HG03135 (cell line): ENCODE data around the gene OVOL3.
"Not testable (repeated sequence)": the region's sequence is repeated elsewhere in the genome, so short reads cannot be mapped to it uniquely, and the experiment has no call there.

Source experiments
- ATAC-seq: cut with Tn5 transposase; IDR thresholded peaks from one replicate; pipeline ENCODE4 v1.9.1; 2021; ENCODE audit warnings: mild to moderate bottlenecking, moderate library complexity; ENCODE audit not compliant: unreplicated experiment

OVOL3 gene

GRCh38 chr19:36125557-36125956 is 14.6 kb downstream of the OVOL3 start:
- no peak for ATAC-seq

DNA sequence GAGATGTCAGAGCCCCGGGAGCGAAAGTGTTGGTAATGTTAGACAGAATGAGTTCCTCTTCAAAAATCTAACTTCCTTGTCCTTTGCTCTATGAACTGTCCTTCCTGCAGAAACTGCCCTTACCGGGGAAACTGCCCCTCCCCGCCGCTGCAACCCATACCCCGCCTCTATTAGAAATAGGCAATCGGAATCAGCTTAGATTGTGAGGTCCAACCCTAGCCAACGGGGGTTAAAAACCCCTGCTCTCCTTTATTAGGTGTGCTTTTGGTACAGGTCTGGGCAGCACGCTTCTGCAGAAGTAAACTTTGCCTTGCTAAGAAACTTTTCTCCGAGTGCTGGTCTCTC is 17.4 kb downstream of the OVOL3 start:
- ATAC-seq = no peak

DNA sequence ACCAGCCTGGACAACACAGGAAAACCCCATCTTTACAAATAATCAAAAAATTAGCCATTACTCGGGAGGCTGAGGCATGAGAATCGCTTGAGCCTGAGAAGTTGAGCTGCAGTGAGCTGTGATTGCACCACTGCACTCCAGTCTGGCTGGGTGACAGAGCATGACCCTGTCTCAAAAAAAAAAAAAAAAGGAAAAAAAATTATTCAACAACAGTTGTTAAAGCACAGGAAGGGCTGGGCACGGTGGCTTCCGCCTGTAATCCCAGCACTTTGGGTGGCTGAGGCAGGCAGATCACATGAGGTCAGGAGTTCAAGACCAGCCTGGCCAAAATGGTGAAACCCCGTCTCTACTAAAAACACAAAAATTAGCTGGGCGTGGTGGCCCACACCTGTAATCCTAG is 20.3 kb downstream of the OVOL3 start:
- ATAC-seq = not testable (repeated sequence)

DNA sequence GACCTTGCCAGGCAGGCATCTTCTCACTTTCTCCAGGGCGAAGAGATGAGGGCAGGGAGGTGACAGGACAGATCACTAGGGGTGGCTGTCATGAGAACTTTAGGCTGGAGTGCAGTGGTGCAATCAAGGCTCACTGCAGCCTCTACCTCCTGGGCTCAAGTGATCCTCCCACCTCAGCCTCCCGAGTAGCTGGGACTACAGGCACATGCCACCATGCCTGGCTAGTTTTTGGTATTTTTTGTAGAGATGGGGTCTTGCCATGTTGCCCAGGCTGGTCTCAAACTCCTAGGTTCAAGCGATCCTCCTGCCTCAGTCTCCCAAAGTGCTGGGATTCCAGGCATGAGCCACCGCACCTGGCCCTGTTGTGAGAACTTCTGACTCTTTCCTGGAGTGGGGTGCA is 23.9 kb downstream of the OVOL3 start:
- not testable (repeated sequence) for ATAC-seq

DNA sequence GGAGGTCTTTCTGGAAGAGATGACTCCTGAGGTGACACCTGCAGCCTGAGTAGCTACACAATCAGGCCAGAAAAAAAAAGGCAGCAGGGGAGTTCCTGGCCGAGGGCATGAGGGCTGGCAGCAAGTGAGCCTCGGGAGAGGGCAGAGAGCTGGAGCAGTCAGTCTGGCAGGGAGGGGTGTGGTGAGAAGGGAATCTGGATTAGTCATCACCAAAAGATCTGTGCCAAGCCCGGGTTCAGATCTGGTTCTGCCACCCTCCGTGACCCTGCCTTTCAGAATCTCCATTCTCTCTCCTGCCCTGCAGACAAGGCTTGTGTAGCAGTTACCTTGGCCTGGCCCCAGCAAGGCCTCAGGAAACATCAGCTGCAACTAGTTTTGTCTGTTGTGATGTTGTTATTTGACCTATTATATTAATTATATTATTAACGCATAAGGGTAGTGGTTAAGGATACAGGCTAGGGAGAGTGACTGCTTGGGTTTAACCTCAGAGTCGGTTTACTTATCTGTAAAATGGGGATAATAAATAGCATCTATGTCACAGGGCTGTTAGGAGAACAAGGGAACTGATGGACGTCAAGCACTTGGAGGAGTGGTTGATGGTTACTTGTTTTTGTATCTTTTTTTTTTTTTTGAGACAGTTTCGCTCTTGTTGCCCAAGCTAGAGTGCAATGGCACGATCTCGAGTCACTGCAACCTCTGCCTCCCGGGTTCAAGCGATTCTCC is 26.2 kb downstream of the OVOL3 start:
- ATAC-seq = no peak

- ATAC-seq = no peak
These were observed 28.2 kb downstream of the OVOL3 start for GRCh38 chr19:36139120-36139472.

- ATAC-seq = peak; percentile 71
These were observed 28.7 kb downstream of the OVOL3 start, which contains the start of gene CAPNS1 for GRCh38 chr19:36139473-36140303. Gene CAPNS1, plus strand, starts transcription at chr19:36140066. Its CDS starts 946 bp downstream, at chr19:36141012.

DNA sequence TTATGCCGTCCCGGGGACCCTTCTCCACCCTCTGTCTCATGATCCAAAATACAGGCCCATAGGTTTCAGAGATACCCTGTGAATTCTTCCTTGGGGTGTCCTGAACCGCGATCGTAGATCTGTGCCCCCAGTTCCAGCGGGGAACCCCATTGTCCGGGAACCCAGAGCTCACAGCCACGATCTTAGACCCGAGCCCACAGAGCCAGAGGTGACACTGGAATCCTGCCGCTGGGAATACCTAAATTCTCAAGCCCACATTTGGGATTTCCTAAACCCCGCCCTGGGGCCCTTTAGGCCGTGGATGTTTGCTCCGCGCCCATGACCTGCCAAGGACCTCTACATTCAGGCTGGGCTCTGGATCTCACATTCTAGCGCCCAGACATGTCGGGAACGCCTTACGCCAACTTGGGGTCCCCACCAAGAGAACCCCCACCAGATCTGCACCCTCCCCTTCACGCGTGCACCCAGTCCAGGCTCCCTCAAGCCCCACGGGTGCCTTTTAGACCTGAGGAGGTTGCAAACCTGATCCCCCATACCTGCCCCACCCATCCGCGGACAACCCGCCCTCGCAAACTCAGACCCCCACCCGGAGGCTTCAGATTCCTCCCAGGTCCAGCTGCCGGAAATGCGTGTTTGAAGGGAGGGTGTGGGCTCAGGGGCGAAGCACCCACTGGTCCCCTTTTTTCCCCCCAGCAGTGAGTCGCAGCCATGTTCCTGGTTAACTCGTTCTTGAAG is 29.5 kb downstream of the OVOL3 start:
- peak; percentile 9 for ATAC-seq

- ATAC-seq = peak; percentile 43
These were observed 30.3 kb downstream of the OVOL3 start for GRCh38 chr19:36141039-36141927.

DNA sequence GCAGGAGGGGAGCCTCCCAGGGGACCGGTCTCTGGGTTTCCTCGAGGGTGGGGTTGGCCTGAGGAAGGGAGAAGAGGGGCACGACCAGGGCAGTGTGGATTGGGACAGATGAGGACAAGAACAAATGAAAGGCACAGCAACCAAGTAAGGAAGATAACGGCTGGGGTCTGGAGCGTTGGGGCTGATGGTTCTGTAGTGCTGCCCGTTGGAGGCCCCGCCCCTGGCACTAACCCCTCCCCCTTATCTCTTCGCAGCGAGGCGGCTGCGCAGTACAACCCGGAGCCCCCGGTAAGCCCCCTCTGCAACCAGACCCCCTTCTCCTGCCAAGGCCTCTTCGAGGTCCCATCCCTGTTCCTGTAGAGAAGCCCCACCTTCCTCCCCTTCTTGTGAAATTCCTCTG is 31.1 kb downstream of the OVOL3 start:
- no peak for ATAC-seq

DNA sequence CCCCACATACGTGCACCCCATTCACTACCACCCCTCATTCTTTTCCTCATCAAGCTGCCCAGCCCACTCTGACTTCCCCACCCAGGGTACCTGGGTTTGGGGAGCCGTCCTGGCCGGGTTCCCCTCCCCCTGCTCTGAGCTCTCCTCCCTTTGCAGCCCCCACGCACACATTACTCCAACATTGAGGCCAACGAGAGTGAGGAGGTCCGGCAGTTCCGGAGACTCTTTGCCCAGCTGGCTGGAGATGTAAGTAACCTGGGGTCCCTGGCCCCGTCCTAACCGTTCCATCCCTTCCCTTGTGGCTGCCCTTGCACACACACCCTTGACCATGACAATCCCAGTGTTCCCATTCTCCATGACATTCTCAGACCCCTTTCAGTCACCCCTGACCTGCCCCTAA is 31.6 kb downstream of the OVOL3 start:
- ATAC-seq = no peak

DNA sequence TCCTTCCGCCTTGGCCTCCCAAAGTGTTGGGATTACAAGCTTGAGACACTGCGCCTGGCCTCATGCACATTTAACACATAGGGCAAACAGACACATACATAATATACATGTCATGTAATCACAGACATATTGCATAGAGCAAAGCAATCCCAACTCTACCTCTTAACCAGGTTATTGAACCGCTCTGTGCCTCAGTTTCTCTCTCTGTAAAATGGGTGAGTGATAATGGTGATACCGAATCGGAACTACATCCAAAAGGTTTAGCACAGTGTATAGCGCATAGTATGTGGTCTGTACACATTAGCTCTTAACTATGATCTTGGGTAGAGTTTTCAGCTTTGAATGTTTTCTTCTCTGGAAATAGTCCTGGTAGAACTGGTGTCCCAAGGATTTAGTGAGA is 33.7 kb downstream of the OVOL3 start:
- no peak for ATAC-seq

DNA sequence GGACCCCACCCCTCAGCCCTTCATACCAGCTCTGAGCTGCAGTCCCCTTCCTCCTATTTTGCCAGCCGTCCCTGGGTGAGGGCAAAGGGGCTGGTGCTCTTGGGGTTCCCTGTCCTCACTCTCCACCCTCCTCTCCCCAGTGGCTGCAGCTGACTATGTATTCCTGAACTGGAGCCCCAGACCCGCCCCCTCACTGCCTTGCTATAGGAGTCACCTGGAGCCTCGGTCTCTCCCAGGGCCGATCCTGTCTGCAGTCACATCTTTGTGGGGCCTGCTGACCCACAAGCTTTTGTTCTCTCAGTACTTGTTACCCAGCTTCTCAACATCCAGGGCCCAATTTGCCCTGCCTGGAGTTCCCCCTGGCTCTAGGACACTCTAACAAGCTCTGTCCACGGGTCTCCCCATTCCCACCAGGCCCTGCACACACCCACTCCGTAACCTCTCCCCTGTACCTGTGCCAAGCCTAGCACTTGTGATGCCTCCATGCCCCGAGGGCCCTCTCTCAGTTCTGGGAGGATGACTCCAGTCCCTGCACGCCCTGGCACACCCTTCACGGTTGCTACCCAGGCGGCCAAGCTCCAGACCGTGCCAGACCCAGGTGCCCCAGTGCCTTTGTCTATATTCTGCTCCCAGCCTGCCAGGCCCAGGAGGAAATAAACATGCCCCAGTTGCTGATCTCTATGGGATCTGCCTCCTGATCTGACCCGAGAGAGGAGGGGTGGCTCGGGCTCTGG is 38.9 kb downstream of the OVOL3 start:
- no peak for ATAC-seq

DNA sequence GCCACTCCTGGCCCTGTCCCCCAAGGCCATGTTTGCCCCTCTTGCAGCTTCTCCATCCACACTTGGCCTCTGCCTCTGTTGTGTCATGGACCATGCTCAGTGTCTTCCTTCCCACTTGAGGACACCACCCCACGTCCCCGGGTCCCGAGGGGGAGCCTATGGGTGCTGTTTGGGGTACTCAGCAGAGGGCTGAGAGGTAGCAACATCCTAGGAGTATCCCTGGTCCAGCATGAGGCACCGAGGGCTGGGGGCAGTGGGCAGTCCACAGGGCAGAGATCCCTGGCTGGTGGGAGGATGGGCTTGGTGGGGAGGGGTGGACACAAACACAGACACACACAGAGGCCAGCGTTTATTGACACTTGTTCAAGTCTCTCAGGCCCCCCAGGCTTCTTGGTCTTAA is 39.6 kb downstream of the OVOL3 start:
- ATAC-seq = no peak

DNA sequence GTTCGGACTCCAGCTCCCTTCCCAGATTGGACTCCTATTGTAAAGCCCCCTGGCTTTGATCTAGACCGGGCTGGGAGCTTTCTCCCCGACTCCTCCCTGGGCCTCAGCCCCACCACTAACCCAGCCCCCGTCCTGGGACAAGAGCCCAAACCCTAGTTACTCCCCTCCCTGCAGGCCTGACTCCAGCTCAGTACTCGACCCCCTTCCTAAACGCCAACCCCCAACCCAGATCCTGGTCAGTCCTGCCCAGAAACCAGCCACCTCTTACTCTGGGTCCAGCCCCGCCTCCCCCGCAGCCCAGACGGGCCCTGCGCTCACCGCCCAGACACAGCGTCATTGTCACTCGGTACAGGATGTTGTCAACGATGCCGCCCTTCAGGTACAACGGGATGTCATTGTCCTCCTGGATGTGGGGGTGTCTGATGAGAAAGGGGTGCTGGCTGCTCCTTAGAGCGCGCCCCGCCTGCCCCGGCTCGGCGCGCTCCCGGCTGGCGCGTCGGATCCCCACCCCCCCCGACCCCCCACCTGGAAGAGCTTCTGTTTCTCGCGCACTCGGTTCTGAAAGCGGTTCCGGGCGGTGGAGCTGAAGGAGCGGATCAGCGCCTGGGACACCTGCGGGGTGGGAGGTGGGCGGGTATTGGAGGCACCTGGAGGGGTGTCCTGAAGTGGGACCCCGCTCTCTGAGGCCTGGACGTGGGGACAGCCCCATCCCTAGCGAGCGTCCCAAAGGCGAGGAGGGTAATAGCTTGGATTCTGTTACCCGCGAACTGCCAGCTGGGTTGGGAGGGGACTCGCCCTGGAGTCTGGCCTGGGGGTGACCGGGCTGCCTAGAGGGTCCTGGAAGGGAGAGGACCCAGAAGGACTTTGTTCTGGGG is 40.4 kb downstream of the OVOL3 start:
- ATAC-seq = no peak

- ATAC-seq = no peak
These were observed 41.0 kb downstream of the OVOL3 start for GRCh38 chr19:36152019-36152351.

DNA sequence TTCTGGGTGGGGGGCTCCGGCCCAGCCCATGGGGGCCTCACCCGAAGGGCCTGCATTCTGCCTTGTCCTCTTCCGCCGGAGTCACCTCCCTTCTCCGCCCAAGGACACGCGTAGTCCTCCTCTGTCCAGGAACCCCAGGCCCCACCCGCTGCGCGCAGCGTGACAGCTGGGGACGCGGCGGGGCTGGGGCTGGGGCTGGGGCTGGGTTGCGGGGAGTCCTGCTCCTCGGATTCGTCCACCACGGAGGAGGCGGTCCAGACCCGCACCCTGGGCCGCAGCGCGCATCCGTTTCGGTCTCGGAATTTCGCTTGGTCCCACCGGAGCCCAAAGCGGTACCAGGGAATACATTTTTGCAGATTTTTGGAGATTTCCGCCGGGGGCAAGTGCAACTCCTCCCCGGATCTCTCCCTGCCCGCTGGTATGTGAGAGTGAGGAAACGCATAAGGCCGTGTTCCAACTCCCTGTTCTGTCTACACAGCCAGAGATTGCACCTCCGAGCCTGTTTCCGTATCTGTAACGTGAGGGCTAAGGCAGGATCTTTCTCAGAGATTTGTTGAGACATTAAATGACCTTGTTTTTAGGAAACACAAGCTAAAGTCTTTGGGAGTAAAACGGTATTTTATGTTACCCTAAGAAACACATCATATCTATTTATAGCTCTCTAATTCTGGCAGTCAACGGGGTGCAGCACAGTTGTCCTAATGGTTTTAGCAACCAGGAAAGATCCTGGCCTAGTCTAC is 41.6 kb downstream of the OVOL3 start, which contains the start of gene COX7A1:
COX7A1 (minus strand) TSS at position 96 of the 740 bp plus-strand sequence; CDS start at position 56, 40 bp downstream.
- no peak for ATAC-seq

DNA sequence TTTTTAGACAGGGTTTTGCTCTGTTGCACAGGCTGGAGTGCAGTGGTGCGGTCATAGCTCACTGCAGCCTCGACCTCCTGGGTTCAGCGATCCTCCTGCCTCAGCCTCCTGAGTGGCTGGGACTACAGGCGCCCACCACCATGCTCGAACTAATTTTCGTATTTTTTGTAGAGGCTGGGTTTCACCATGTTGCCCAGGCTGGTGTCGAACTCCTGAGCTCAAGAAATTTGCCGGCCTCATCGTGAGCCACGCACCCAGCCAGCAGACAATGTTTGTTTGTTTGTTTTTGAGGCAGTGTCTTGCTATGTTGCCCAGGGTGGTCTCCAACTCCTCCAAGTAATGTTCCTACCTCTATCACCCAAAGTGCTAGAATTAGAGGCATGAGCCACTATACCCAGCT is 42.2 kb downstream of the OVOL3 start:
- no peak for ATAC-seq
